Measurements from ENCODE around the gene EFHD2.

DNA sequence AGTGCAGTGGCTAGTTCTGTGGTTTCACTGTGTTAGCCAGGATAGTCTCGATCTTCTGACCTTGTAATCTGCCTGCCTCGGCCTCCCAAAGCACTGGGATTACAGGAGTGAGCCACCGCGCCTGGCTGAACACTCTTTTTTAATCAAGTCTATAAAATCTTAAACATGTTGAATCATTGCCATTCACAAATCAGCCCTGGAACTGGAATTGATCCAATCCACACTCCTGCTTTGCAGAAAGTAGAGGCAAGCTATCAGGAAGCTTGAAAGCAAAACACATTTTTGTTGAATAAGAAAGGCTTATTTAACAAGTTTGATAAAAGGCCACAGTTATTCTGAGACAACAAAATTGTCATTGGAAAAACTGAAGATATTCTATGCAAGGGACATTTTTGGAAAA is 18.3 kb upstream of the EFHD2 start:
- TF ChIP-seq, protein P1, sequence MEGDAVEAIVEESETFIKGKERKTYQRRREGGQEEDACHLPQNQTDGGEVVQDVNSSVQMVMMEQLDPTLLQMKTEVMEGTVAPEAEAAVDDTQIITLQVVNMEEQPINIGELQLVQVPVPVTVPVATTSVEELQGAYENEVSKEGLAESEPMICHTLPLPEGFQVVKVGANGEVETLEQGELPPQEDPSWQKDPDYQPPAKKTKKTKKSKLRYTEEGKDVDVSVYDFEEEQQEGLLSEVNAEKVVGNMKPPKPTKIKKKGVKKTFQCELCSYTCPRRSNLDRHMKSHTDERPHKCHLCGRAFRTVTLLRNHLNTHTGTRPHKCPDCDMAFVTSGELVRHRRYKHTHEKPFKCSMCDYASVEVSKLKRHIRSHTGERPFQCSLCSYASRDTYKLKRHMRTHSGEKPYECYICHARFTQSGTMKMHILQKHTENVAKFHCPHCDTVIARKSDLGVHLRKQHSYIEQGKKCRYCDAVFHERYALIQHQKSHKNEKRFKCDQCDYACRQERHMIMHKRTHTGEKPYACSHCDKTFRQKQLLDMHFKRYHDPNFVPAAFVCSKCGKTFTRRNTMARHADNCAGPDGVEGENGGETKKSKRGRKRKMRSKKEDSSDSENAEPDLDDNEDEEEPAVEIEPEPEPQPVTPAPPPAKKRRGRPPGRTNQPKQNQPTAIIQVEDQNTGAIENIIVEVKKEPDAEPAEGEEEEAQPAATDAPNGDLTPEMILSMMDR (IDR thresholded peaks at IDR 0.05), result no peak
- no peak for TF ChIP-seq POLR2A (IDR thresholded peaks at IDR 0.05)

Data from body of pancreas (tissue), 4 donors.